Suprapubic skin (tissue), 4 donors: Measurements from ENCODE around the gene NRCAM. TPM values are rescaled to one million over a fixed set of nuclear protein-coding genes. Genes with fewer than 3 reads are reported as not detected.

Experiments
- DNase-seq, 2 donors: peaks; one replicate each; pipeline ENCODE4 v3.0.0-alpha.2; 2019; ENCODE audit warnings: low spot score in 2 of 2
- H3K27ac ChIP-seq: fragments of 200-600 bp; sonication (generic); one replicate; pipeline ENCODE4 v1.5.1; 2019
- H3K27me3 ChIP-seq: fragments of 200-600 bp; sonication (generic); one replicate; pipeline ENCODE4 v1.5.1; 2019
- H3K36me3 ChIP-seq: fragments of 200-600 bp; sonication (generic); one replicate; pipeline ENCODE4 v1.5.1; 2019
- H3K4me1 ChIP-seq: fragments of 200-600 bp; sonication (generic); one replicate; pipeline ENCODE4 v1.5.1; 2019
- H3K4me3 ChIP-seq: fragments of 200-600 bp; sonication (generic); one replicate; pipeline ENCODE4 v1.5.1; 2019; ENCODE audit warnings: mild to moderate bottlenecking
- H3K9me3 ChIP-seq: fragments of 200-600 bp; sonication (generic); one replicate; pipeline ENCODE4 v1.5.1; 2019
- CTCF ChIP-seq, 2 donors: fragments of 200-600 bp in 1 of 2; fragments of 450-650 bp in 1 of 2; sonication (generic) in 1 of 2; IDR thresholded peaks; one replicate each; pipeline ENCODE4 v1.5.1; 2016 to 2019; ENCODE audit warnings: antibody characterized with exemption in 2 of 2, mild to moderate bottlenecking in 1 of 2, moderate library complexity in 1 of 2
- EP300 ChIP-seq: sonication (generic); formaldehyde crosslinking; IDR thresholded peaks from one replicate; pipeline ENCODE4 v1.6.1; 2017; ENCODE audit warnings: antibody characterized with exemption
- POLR2A ChIP-seq, 2 donors: fragments of 450-650 bp; IDR thresholded peaks; one replicate each; pipeline ENCODE4 v1.6.1; 2017; ENCODE audit warnings: antibody characterized with exemption in 2 of 2, mild to moderate bottlenecking in 2 of 2, moderate library complexity in 2 of 2
- POLR2AphosphoS5 ChIP-seq, 3 donors: sonication (generic); formaldehyde crosslinking; IDR thresholded peaks; one replicate each; pipeline ENCODE4 v1.6.1; 2017; ENCODE audit warnings: antibody characterized with exemption in 3 of 3
- WGBS: methylation state at CpG from one replicate; pipeline ENCODE4 v1.1.5; 2018; 5-methylcytosine and 5-hydroxymethylcytosine counted together
- total RNA-seq, 4 donors: library from RNA; depleted of rRNA; stranded (reverse); fragments of >200 nt; gene quantifications; one replicate each; pipeline ENCODE4 v1.1.0, GENCODE V29; 2016

NRCAM gene
- total RNA-seq, 4 donors from 2014 or later, result 2.3 to 7.2 (median 2.8) TPM

GRCh38 chr7:108484137-108484536, 27.9 kb upstream of the NRCAM start:
- Histone ChIP-seq H3K36me3 (peaks cover 43% of the 10 kb centered on the region), H3K27ac (no peak overlapping the region), H3K4me1 (no peaks in the 10 kb centered on the region), H3K9me3 (no peaks in the 10 kb centered on the region), H3K4me3 (no peak overlapping the region), H3K27me3 (no peaks in the 10 kb centered on the region)
- DNase-seq, result no peak
- 95% methylated on average over 1 of the region's 1 CpG for WGBS
- TF ChIP-seq EP300, result no peak
- TF ChIP-seq CTCF (IDR thresholded peaks at IDR 0.05), result no peak
- no peak for TF ChIP-seq POLR2AphosphoS5 (IDR thresholded peaks at IDR 0.05)
- TF ChIP-seq POLR2A (IDR thresholded peaks at IDR 0.05), result no peak

- Histone ChIP-seq H3K27ac (no peak overlapping the region), H3K4me1 (no peaks in the 10 kb centered on the region), H3K27me3 (no peaks in the 10 kb centered on the region), H3K4me3 (no peak overlapping the region), H3K9me3 (no peaks in the 10 kb centered on the region), H3K36me3 (peaks cover 45% of the 10 kb centered on the region)
- no peak for DNase-seq
- TF ChIP-seq POLR2A (IDR thresholded peaks at IDR 0.05) (no peak), POLR2AphosphoS5 (IDR thresholded peaks at IDR 0.05) (no peak), EP300 (no peak), CTCF (IDR thresholded peaks at IDR 0.05) (no peak)
- WGBS, result 98% methylated on average over 5 of the region's 5 CpGs
These were observed 24.1 kb upstream of the NRCAM start for GRCh38 chr7:108480311-108480710.

GRCh38 chr7:108479751-108480150, 23.5 kb upstream of the NRCAM start:
- no peaks in the 10 kb centered on the region for H3K9me3 ChIP-seq
- TF ChIP-seq EP300, result no peak
- no peak for TF ChIP-seq CTCF (IDR thresholded peaks at IDR 0.05)
- no peak for TF ChIP-seq POLR2AphosphoS5 (IDR thresholded peaks at IDR 0.05)
- TF ChIP-seq POLR2A (IDR thresholded peaks at IDR 0.05), result no peak
- no peak for DNase-seq
- WGBS, result over 99% methylated on average over 2 of the region's 2 CpGs
- H3K27ac ChIP-seq, result no peak overlapping the region
- H3K4me1 ChIP-seq, result no peaks in the 10 kb centered on the region
- H3K36me3 ChIP-seq, result peaks cover 45% of the 10 kb centered on the region
- no peak overlapping the region for H3K4me3 ChIP-seq
- no peaks in the 10 kb centered on the region for H3K27me3 ChIP-seq

- no peak overlapping the region for H3K4me3 ChIP-seq
- 93% methylated on average over 5 of the region's 5 CpGs for WGBS
- no peaks in the 10 kb centered on the region for H3K9me3 ChIP-seq
- no peak overlapping the region for H3K27ac ChIP-seq
- no peak for DNase-seq
- H3K27me3 ChIP-seq, result no peaks in the 10 kb centered on the region
- peaks cover 45% of the 10 kb centered on the region for H3K36me3 ChIP-seq
- H3K4me1 ChIP-seq, result no peaks in the 10 kb centered on the region
- TF ChIP-seq CTCF (IDR thresholded peaks at IDR 0.05) (no peak), POLR2AphosphoS5 (IDR thresholded peaks at IDR 0.05) (no peak), EP300 (no peak), POLR2A (IDR thresholded peaks at IDR 0.05) (no peak)
These were observed 22.9 kb upstream of the NRCAM start for GRCh38 chr7:108479118-108479517.

GRCh38 chr7:108468246-108468645, 12.0 kb upstream of the NRCAM start:
- 66% methylated on average over 4 of the region's 4 CpGs for WGBS
- Histone ChIP-seq H3K4me1 (no peaks in the 10 kb centered on the region), H3K4me3 (no peak overlapping the region), H3K9me3 (no peaks in the 10 kb centered on the region), H3K27me3 (no peaks in the 10 kb centered on the region), H3K36me3 (peaks cover 5% of the 10 kb centered on the region), H3K27ac (no peak overlapping the region)
- TF ChIP-seq POLR2AphosphoS5 (IDR thresholded peaks at IDR 0.05) (no peak), POLR2A (IDR thresholded peaks at IDR 0.05) (no peak), CTCF (IDR thresholded peaks at IDR 0.05) (no peak), EP300 (no peak)
- DNase-seq, result no peak
